ENCODE results near the gene LTBP1. TPM values are rescaled to one million over a fixed set of nuclear protein-coding genes. Genes with fewer than 3 reads are reported as not detected.

LTBP1 gene
- total and polyA plus RNA-seq, 4 donors: 5.8 to 57.6 (median 10.2) TPM

- H3K4me1 ChIP-seq (ENCODE audit: control insufficient read depth in 4 of 4, insufficient read depth in 4 of 4, low read length in 3 of 4): no peaks in the 10 kb centered on the region
- no peak overlapping the region for H3K4me3 ChIP-seq (ENCODE audit: low read depth in 1 of 3, low read length in 3 of 3)
- peaks cover 0 to 9% (median 3%) of the 10 kb centered on the region in 4 donors for H3K36me3 ChIP-seq (ENCODE audit: control insufficient read depth in 4 of 4, insufficient read depth in 3 of 4, low read depth in 1 of 4, low read length in 3 of 4)
- no peaks in the 10 kb centered on the region for H3K27me3 ChIP-seq (ENCODE audit: control insufficient read depth in 4 of 4, insufficient read depth in 4 of 4, low read length in 3 of 4)
- no peaks in the 10 kb centered on the region for H3K9me3 ChIP-seq (ENCODE audit: control insufficient read depth in 4 of 4, low read length in 3 of 4)
- TF ChIP-seq RAD21 (IDR thresholded peaks at IDR 0.05): no peak
- TF ChIP-seq NR2F2 (IDR thresholded peaks at IDR 0.05): no peak
- TF ChIP-seq GABPA (IDR thresholded peaks at IDR 0.05 in 1 of 2, conservative IDR thresholded peaks at IDR 0.05 in 1 of 2): no peak
- no peak for TF ChIP-seq HNF4G (IDR thresholded peaks at IDR 0.05)
- no peak for TF ChIP-seq MAX (IDR thresholded peaks at IDR 0.05)
- H3K27ac ChIP-seq (ENCODE audit: low read depth in 1 of 2, low read length in 2 of 2): no peak overlapping the region
- DNase-seq (ENCODE audit: low spot score): no peak
- no peak overlapping the region for H3K9ac ChIP-seq (ENCODE audit: low read depth in 1 of 2, low read length in 2 of 2)
These were observed 405.0 kb downstream of the LTBP1 start for GRCh38 chr2:33351781-33352180.

GRCh38 chr2:33354981-33355380 is 408.2 kb downstream of the LTBP1 start:
- no peak overlapping the region for H3K9ac ChIP-seq (ENCODE audit: low read depth in 1 of 2, low read length in 2 of 2)
- peaks cover 0 to 9% (median 5%) of the 10 kb centered on the region in 4 donors for H3K36me3 ChIP-seq (ENCODE audit: control insufficient read depth in 4 of 4, insufficient read depth in 3 of 4, low read depth in 1 of 4, low read length in 3 of 4)
- H3K4me3 ChIP-seq (ENCODE audit: low read depth in 1 of 3, low read length in 3 of 3): no peak overlapping the region
- no peaks in the 10 kb centered on the region for H3K4me1 ChIP-seq (ENCODE audit: control insufficient read depth in 4 of 4, insufficient read depth in 4 of 4, low read length in 3 of 4)
- TF ChIP-seq ATF3 (IDR thresholded peaks at IDR 0.05) (no peak), HNF4A (conservative IDR thresholded peaks at IDR 0.05) (no peak), TAF1 (conservative IDR thresholded peaks at IDR 0.05) (no peak), FOXA2 (IDR thresholded peaks at IDR 0.05) (no peak), JUND (IDR thresholded peaks at IDR 0.05) (no peak), REST (IDR thresholded peaks at IDR 0.05) (no peak), EGR1 (IDR thresholded peaks at IDR 0.05; ENCODE audit: low read depth in 2 of 2) (no peak), GABPA (IDR thresholded peaks at IDR 0.05 in 1 of 2, conservative IDR thresholded peaks at IDR 0.05 in 1 of 2) (no peak), FOXA1 (IDR thresholded peaks at IDR 0.05) (no peak), RXRA (IDR thresholded peaks at IDR 0.05) (no peak), CTCF (IDR thresholded peaks at IDR 0.05; ENCODE audit: low read depth, low read length, missing input control) (no peak), NR2F2 (IDR thresholded peaks at IDR 0.05) (no peak), YY1 (IDR thresholded peaks at IDR 0.05) (no peak)
- whole genome bisulfite sequencing: 92% methylated on average over 8 of the region's 8 CpGs
- H3K27me3 ChIP-seq (ENCODE audit: control insufficient read depth in 4 of 4, insufficient read depth in 4 of 4, low read length in 3 of 4): no peaks in the 10 kb centered on the region
- no peak for DNase-seq (ENCODE audit: low spot score)
- H3K27ac ChIP-seq (ENCODE audit: low read depth in 1 of 2, low read length in 2 of 2): no peak overlapping the region
- H3K9me3 ChIP-seq (ENCODE audit: control insufficient read depth in 4 of 4, low read length in 3 of 4): no peaks in the 10 kb centered on the region

Measured in liver (tissue), 9 donors.